H1 (cell line): Measurements from ENCODE around the gene PRR5L. TPM values are rescaled to one million over a fixed set of nuclear protein-coding genes. Genes with fewer than 3 reads are reported as not detected.

Source experiments
- KDM1A ChIP-seq: fragments of 200-600, 300-600 bp; sonication (generic); IDR thresholded peaks from 2 replicates; pipeline ENCODE4 v1.7.1; 2016; ENCODE audit warnings: mild to moderate bottlenecking, low read length, borderline replicate concordance
- RNF2 ChIP-seq: fragments of 200-900, 300-1000 bp; sonication (generic); IDR thresholded peaks from 2 replicates; pipeline ENCODE4 v1.7.1; 2016; ENCODE audit warnings: borderline replicate concordance, low read depth, mild to moderate bottlenecking, antibody characterized with exemption, low read length; ENCODE audit not compliant: poor library complexity, severe bottlenecking; ENCODE audit errors: missing control alignments
- SAP30 ChIP-seq: fragments of 300-600 bp; sonication (generic); IDR thresholded peaks from 2 replicates; pipeline ENCODE4 v1.7.1; 2012; ENCODE audit warnings: low read length, moderate library complexity, mild to moderate bottlenecking, inconsistent platforms; ENCODE audit not compliant: insufficient read depth, insufficient replicate concordance
- SIN3A ChIP-seq, 2 experiments: IDR thresholded peaks in 1 of 2; conservative IDR thresholded peaks in 1 of 2; 2 replicates each; pipeline ENCODE4 v1.6.1; 2011 to 2012; ENCODE audit warnings: low read length in 2 of 2, improper control_type of control experiment in 1 of 2, low read depth in 1 of 2, mild to moderate bottlenecking in 1 of 2
- TEAD4 ChIP-seq: IDR thresholded peaks from 2 replicates; pipeline ENCODE4 v1.6.1; 2012; ENCODE audit warnings: low read depth, low read length, inconsistent platforms, mixed read lengths
- polyA plus RNA-seq, 7 experiments: library from polyadenylated mRNA; depleted of rRNA in 3 of 7; stranded (reverse) in 5 of 7; unstranded in 2 of 7; fragments of >200 nt in 5 of 7; fragments of 200-250 nt in 2 of 7; gene quantifications; 1 replicate in 5 of 7; 2 replicates in 1 of 7; 4 replicates in 1 of 7; pipeline versions ENCODE4 v1.2.1 to v1.2.3, GENCODE V29; 2011 to 2013; ENCODE audit warnings: missing spikeins in 2 of 7, mixed read lengths in 2 of 7
- total RNA-seq: library from RNA; stranded (reverse); fragmentation: NEBNext Ultra II Directional; extraction: Animal tissue kit (Norgen Biotek cat#: 25700); gene quantifications from 2 replicates; pipeline ENCODE4 v1.2.1, GENCODE V29; 2021
- TF ChIP-seq, protein P1 (sequence below): fragments of 300-600 bp; sonication (generic); IDR thresholded peaks from 2 replicates; pipeline ENCODE4 v1.7.1; 2012; ENCODE audit warnings: low read length, moderate library complexity, mild to moderate bottlenecking, inconsistent platforms; ENCODE audit not compliant: insufficient replicate concordance

Gene PRR5L
- total and polyA plus RNA-seq, 2 of the 8 experiments (the other 6 are each of a cell fraction or from before 2014, with no cell fraction given), result 6.6 to 10.1 TPM

DNA sequence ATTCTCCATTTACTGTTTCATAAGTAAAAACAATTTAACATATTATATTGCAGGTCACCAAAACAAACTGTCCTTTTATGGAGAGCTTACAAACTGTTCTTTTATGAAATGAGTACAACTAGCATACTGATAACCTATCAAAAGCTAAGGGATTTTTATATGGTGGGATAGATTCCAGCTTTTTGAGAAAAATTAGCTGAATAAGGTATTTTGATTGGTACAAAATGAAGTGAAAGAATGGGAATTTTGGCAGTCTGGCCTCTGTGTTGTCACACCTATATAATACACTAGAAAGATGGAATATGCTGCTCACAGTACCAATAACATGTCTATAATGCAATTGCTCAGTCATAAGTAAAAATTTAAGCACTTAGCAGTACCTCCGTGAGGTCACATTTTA is 202.6 kb downstream of the PRR5L start (continued):
- TF ChIP-seq RNF2 (no peak), TEAD4 (no peak), SAP30 (no peak), KDM1A (no peak), SIN3A (conservative IDR thresholded peaks at IDR 0.05 in 1 of 2, IDR thresholded peaks at IDR 0.05 in 1 of 2; ENCODE audit: low read depth in 1 of 2, low read length in 2 of 2) (no peak)
- TF ChIP-seq, protein P1, sequence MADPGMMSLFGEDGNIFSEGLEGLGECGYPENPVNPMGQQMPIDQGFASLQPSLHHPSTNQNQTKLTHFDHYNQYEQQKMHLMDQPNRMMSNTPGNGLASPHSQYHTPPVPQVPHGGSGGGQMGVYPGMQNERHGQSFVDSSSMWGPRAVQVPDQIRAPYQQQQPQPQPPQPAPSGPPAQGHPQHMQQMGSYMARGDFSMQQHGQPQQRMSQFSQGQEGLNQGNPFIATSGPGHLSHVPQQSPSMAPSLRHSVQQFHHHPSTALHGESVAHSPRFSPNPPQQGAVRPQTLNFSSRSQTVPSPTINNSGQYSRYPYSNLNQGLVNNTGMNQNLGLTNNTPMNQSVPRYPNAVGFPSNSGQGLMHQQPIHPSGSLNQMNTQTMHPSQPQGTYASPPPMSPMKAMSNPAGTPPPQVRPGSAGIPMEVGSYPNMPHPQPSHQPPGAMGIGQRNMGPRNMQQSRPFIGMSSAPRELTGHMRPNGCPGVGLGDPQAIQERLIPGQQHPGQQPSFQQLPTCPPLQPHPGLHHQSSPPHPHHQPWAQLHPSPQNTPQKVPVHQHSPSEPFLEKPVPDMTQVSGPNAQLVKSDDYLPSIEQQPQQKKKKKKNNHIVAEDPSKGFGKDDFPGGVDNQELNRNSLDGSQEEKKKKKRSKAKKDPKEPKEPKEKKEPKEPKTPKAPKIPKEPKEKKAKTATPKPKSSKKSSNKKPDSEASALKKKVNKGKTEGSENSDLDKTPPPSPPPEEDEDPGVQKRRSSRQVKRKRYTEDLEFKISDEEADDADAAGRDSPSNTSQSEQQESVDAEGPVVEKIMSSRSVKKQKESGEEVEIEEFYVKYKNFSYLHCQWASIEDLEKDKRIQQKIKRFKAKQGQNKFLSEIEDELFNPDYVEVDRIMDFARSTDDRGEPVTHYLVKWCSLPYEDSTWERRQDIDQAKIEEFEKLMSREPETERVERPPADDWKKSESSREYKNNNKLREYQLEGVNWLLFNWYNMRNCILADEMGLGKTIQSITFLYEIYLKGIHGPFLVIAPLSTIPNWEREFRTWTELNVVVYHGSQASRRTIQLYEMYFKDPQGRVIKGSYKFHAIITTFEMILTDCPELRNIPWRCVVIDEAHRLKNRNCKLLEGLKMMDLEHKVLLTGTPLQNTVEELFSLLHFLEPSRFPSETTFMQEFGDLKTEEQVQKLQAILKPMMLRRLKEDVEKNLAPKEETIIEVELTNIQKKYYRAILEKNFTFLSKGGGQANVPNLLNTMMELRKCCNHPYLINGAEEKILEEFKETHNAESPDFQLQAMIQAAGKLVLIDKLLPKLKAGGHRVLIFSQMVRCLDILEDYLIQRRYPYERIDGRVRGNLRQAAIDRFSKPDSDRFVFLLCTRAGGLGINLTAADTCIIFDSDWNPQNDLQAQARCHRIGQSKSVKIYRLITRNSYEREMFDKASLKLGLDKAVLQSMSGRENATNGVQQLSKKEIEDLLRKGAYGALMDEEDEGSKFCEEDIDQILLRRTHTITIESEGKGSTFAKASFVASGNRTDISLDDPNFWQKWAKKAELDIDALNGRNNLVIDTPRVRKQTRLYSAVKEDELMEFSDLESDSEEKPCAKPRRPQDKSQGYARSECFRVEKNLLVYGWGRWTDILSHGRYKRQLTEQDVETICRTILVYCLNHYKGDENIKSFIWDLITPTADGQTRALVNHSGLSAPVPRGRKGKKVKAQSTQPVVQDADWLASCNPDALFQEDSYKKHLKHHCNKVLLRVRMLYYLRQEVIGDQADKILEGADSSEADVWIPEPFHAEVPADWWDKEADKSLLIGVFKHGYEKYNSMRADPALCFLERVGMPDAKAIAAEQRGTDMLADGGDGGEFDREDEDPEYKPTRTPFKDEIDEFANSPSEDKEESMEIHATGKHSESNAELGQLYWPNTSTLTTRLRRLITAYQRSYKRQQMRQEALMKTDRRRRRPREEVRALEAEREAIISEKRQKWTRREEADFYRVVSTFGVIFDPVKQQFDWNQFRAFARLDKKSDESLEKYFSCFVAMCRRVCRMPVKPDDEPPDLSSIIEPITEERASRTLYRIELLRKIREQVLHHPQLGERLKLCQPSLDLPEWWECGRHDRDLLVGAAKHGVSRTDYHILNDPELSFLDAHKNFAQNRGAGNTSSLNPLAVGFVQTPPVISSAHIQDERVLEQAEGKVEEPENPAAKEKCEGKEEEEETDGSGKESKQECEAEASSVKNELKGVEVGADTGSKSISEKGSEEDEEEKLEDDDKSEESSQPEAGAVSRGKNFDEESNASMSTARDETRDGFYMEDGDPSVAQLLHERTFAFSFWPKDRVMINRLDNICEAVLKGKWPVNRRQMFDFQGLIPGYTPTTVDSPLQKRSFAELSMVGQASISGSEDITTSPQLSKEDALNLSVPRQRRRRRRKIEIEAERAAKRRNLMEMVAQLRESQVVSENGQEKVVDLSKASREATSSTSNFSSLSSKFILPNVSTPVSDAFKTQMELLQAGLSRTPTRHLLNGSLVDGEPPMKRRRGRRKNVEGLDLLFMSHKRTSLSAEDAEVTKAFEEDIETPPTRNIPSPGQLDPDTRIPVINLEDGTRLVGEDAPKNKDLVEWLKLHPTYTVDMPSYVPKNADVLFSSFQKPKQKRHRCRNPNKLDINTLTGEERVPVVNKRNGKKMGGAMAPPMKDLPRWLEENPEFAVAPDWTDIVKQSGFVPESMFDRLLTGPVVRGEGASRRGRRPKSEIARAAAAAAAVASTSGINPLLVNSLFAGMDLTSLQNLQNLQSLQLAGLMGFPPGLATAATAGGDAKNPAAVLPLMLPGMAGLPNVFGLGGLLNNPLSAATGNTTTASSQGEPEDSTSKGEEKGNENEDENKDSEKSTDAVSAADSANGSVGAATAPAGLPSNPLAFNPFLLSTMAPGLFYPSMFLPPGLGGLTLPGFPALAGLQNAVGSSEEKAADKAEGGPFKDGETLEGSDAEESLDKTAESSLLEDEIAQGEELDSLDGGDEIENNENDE, result no peak
- TF ChIP-seq, all 59 proteins: peak for 0
